Neural crest cell (in vitro differentiated cells): Measurements from ENCODE around the gene CD248. TPM values are rescaled to one million over a fixed set of nuclear protein-coding genes. Genes with fewer than 3 reads are reported as not detected.

Experiments
- DNase-seq: peaks from one replicate; pipeline ENCODE4 v3.0.0; 2021; ENCODE audit warnings: low read depth, mixed read lengths, low spot score
- H3K27ac Mint-ChIP-seq: one replicate; pipeline ENCODE4 v1.8.0; 2021; ENCODE audit warnings: mild to moderate bottlenecking, mixed read lengths; ENCODE audit not compliant: unreplicated experiment
- H3K27me3 Mint-ChIP-seq: 2 replicates; pipeline ENCODE4 v1.8.0; 2021; ENCODE audit warnings: low read depth, mild to moderate bottlenecking, mixed read lengths
- H3K36me3 Mint-ChIP-seq: 2 replicates; pipeline ENCODE4 v1.8.0; 2021; ENCODE audit warnings: low read depth, mild to moderate bottlenecking, mixed read lengths
- H3K4me1 Mint-ChIP-seq: 2 replicates; pipeline ENCODE4 v1.8.0; 2021; ENCODE audit warnings: mixed read lengths
- H3K4me3 Mint-ChIP-seq: one replicate; pipeline ENCODE4 v1.8.0; 2021; ENCODE audit warnings: mild to moderate bottlenecking, mixed read lengths
- H3K9me3 Mint-ChIP-seq: 2 replicates; pipeline ENCODE4 v1.8.0; 2021; ENCODE audit warnings: mixed read lengths
- long read RNA-seq: library from polyadenylated mRNA; unstranded; transcript quantifications from one replicate; pipeline ENCODE4 v2.0.0, GENCODE V29; 2020
- total RNA-seq: library from RNA; stranded (reverse); gene quantifications from 2 replicates; pipeline ENCODE4 v1.2.1, GENCODE V29; 2021
- TF ChIP-seq, protein P1 (sequence below): fragments of 200-600 bp; sonication (generic); conservative IDR thresholded peaks from 2 replicates; pipeline ENCODE4 v1.5.0; 2021; ENCODE audit warnings: antibody characterized with exemption, mild to moderate bottlenecking

CD248 gene
- total RNA-seq = 4.2 and 4.8 TPM in 2 replicates
- long read RNA-seq = 0 reads

DNA sequence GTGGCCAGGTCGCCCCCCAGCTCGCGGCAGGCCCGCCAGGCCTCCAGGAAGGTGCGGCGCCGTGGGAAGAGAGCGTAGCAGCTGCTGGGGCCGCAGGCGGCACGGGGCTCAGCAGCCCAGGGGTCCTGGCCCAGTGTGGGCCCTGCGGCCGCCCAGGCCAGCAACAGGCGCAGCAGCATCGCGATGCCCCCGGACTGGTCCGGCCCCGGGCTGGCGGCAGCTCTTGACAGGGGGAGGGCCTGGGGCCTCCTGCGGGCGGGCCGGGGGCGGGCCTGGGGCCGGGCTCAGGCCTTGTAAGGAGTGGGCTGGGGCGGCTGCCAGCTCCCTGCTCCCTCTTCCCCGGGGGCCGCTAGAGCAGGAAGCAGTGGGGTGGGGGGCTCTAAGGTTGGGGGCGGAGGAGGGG, at the start of gene CD248:
Gene CD248, minus strand, starts transcription at position 196 of the 403 bp plus-strand sequence. Its CDS starts 17 bp downstream, at position 179.
- no peaks in the 10 kb centered on the region for H3K27me3 Mint-ChIP-seq
- TF ChIP-seq, protein P1, sequence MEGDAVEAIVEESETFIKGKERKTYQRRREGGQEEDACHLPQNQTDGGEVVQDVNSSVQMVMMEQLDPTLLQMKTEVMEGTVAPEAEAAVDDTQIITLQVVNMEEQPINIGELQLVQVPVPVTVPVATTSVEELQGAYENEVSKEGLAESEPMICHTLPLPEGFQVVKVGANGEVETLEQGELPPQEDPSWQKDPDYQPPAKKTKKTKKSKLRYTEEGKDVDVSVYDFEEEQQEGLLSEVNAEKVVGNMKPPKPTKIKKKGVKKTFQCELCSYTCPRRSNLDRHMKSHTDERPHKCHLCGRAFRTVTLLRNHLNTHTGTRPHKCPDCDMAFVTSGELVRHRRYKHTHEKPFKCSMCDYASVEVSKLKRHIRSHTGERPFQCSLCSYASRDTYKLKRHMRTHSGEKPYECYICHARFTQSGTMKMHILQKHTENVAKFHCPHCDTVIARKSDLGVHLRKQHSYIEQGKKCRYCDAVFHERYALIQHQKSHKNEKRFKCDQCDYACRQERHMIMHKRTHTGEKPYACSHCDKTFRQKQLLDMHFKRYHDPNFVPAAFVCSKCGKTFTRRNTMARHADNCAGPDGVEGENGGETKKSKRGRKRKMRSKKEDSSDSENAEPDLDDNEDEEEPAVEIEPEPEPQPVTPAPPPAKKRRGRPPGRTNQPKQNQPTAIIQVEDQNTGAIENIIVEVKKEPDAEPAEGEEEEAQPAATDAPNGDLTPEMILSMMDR = no peak
- H3K9me3 Mint-ChIP-seq = peaks cover 6% of the 10 kb centered on the region
- peaks cover 38% of the 10 kb centered on the region for H3K4me1 Mint-ChIP-seq
- H3K27ac Mint-ChIP-seq = peak within 1 kb of the TSS; percentile 92
- DNase-seq = no peak
- H3K36me3 Mint-ChIP-seq = no peaks in the 10 kb centered on the region
- peak within 1 kb of the TSS; percentile 67 for H3K4me3 Mint-ChIP-seq

- TF ChIP-seq, protein P1 = no peak
- Mint-ChIP-seq H3K9me3 (no peaks in the 10 kb centered on the region), H3K4me1 (peaks cover 32% of the 10 kb centered on the region), H3K36me3 (peaks cover 23% of the 10 kb centered on the region), H3K27ac (no peak overlapping the region), H3K4me3 (peak overlapping the region; percentile 84), H3K27me3 (peaks cover 11% of the 10 kb centered on the region)
- DNase-seq = no peak
Observed at GRCh38 chr11:66365711-66366619, 49.1 kb upstream of the CD248 start.

DNA sequence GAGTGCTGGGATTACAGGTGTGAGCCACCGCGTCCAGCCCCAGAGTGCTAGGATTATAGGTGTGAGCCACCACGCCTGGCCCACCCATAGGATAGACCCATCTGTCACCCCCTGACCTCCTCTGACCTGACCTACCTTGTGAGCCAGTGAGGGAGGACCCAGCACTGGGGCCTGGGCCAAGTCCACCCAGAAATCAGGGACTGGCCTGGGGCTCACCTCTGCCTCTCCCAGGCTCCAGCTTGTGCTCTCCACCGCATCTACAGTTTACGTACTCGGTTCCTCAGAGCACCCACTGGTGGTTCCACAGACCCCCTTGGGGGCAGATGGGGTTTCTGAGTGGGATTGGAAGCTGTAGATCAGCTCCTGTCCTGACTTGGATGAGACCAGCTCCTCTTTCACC, 48.3 kb upstream of the CD248 start:
- H3K27me3 Mint-ChIP-seq = peaks cover 11% of the 10 kb centered on the region
- peaks cover 31% of the 10 kb centered on the region for H3K4me1 Mint-ChIP-seq
- DNase-seq = no peak
- peak overlapping the region; percentile 68 for H3K27ac Mint-ChIP-seq
- TF ChIP-seq, protein P1 = no peak
- no peaks in the 10 kb centered on the region for H3K9me3 Mint-ChIP-seq
- H3K4me3 Mint-ChIP-seq = peak overlapping the region; percentile 84
- peaks cover 23% of the 10 kb centered on the region for H3K36me3 Mint-ChIP-seq

DNA sequence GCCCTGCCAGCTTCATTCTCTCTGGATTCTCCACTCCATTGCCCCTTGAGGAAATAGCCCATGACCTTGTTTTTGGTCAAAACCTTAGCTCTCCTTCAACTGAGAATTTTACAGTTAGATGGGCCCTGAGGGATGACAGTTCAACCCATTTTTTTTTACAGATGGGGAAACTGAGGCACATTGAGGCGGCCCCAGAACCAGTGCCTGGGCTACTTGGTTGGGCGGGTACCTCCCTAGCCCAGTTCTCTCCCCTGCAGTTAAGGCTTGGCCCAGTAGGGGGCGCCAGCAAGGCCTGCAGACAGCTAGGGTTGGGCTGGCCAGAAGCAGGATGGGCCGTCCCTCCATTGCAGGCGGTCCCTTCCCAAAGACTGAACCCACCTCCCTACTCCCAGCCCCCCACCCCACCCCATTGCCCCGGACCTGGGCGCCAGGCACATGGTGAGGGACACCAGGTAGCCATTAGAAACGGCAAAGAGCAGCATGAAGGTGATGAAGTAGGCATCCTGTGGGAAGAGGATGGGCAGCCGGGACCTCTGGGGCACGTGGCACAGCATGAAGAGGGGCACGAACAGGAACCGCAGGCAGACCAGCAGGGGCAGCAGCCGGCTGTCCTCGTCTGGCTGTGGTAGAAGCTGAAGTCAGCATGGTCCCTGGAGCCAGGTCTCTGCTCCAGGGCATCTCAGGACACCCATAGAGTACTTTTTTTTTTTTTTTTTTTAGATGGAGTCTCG, 47.1 kb upstream of the CD248 start:
- DNase-seq = peak; percentile 80
- Mint-ChIP-seq H3K9me3 (no peaks in the 10 kb centered on the region), H3K4me3 (peak overlapping the region; percentile 59), H3K27ac (no peak overlapping the region), H3K36me3 (peaks cover 22% of the 10 kb centered on the region), H3K27me3 (peaks cover 9% of the 10 kb centered on the region), H3K4me1 (peaks cover 29% of the 10 kb centered on the region)
- TF ChIP-seq, protein P1 = peak; percentile 84

DNA sequence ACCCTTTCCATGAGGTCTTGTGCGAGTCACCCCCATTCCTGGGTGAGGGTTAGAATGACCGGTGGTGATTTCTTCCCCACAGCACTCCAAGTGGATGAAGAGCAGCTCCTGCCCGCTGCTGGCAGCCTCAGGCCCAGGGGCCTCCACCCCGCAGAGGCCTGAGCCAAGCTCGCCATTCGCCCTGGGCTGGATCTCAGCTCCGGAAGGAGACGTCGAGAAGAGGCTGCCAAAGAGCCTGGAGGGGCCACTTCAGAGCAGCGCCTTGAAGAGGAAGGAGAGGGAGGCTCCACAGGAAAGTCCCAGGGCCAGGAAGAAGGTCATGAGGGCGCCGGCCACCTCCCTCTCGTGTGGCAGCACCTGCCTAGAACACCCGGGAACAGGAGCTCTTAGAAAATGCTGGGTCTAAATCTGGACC, 46.4 kb upstream of the CD248 start:
- TF ChIP-seq, protein P1 = no peak
- peaks cover 9% of the 10 kb centered on the region for H3K27me3 Mint-ChIP-seq
- H3K27ac Mint-ChIP-seq = no peak overlapping the region
- peaks cover 23% of the 10 kb centered on the region for H3K36me3 Mint-ChIP-seq
- H3K4me1 Mint-ChIP-seq = peaks cover 36% of the 10 kb centered on the region
- no peaks in the 10 kb centered on the region for H3K9me3 Mint-ChIP-seq
- peak overlapping the region; percentile 59 for H3K4me3 Mint-ChIP-seq
- no peak for DNase-seq
